GM23248 (cell line): ENCODE results near the gene COL8A1. TPM values are rescaled to one million over a fixed set of nuclear protein-coding genes. Genes with fewer than 3 reads are reported as not detected.

Source experiments
- DNase-seq: peaks from one replicate; pipeline ENCODE4 v3.0.0-alpha.2; 2015
- H2AFZ ChIP-seq: fragments of 200-600 bp; sonication (generic); 2 replicates; pipeline ENCODE4 v1.6.1; 2016; ENCODE audit warnings: antibody characterized with exemption
- H3F3A ChIP-seq: fragments of 200-600 bp; sonication (generic); 2 replicates; pipeline ENCODE4 v1.6.1; 2016; ENCODE audit warnings: mild to moderate bottlenecking, antibody characterized with exemption, mixed run types; ENCODE audit not compliant: insufficient read depth
- H3K27ac ChIP-seq: fragments of 200-600 bp; sonication (generic); 2 replicates; pipeline ENCODE4 v1.5.1; 2016; ENCODE audit warnings: mild to moderate bottlenecking
- H3K27me3 ChIP-seq: fragments of 200-600 bp; sonication (generic); replicated peaks from 2 replicates; pipeline ENCODE4 v1.6.1; 2016; ENCODE audit warnings: mild to moderate bottlenecking; ENCODE audit not compliant: insufficient read depth
- H3K36me3 ChIP-seq: fragments of 200-600 bp; sonication (generic); 2 replicates; pipeline ENCODE4 v1.6.1; 2016; ENCODE audit warnings: low read depth, mild to moderate bottlenecking
- H3K4me1 ChIP-seq: fragments of 200-600 bp; sonication (generic); 2 replicates; pipeline ENCODE4 v1.6.1; 2016; ENCODE audit warnings: mild to moderate bottlenecking; ENCODE audit not compliant: insufficient read depth
- H3K4me2 ChIP-seq: fragments of 200-600 bp; sonication (generic); one replicate; pipeline ENCODE4 v1.6.1; 2016; ENCODE audit warnings: mild to moderate bottlenecking; ENCODE audit not compliant: unreplicated experiment
- H3K4me3 ChIP-seq: fragments of 200-600 bp; sonication (generic); 2 replicates; pipeline ENCODE4 v1.5.1; 2016; ENCODE audit warnings: mild to moderate bottlenecking
- H3K79me2 ChIP-seq: fragments of 200-600 bp; sonication (generic); 2 replicates; pipeline ENCODE4 v1.6.1; 2016; ENCODE audit warnings: mild to moderate bottlenecking; ENCODE audit not compliant: insufficient read depth
- H3K9ac ChIP-seq: fragments of 200-600 bp; sonication (generic); 2 replicates; pipeline ENCODE4 v1.6.1; 2016; ENCODE audit warnings: mild to moderate bottlenecking
- H3K9me2 ChIP-seq: fragments of 200-600 bp; sonication (generic); 2 replicates; pipeline ENCODE4 v1.6.1; 2016; ENCODE audit warnings: mixed run types, mild to moderate bottlenecking, moderate library complexity; ENCODE audit not compliant: insufficient read depth
- H3K9me3 ChIP-seq: fragments of 200-600 bp; sonication (generic); one replicate; pipeline ENCODE4 v1.6.1; 2017; ENCODE audit warnings: low read depth
- H4K20me1 ChIP-seq: fragments of 200-600 bp; sonication (generic); 2 replicates; pipeline ENCODE4 v1.6.0; 2016; ENCODE audit not compliant: insufficient read depth
- EZH2 ChIP-seq: fragments of 200-600 bp; sonication (generic); IDR thresholded peaks from 2 replicates; pipeline ENCODE4 v1.6.1; 2018; ENCODE audit warnings: antibody characterized with exemption, mild to moderate bottlenecking; ENCODE audit not compliant: insufficient read depth, poor library complexity, severe bottlenecking
- EZH2phosphoT487 ChIP-seq: fragments of 200-600 bp; sonication (generic); IDR thresholded peaks from 2 replicates; pipeline ENCODE4 v1.6.1; 2018; ENCODE audit warnings: antibody characterized with exemption, moderate library complexity, mild to moderate bottlenecking, low read depth; ENCODE audit not compliant: insufficient read depth
- WGBS, 2 experiments: methylation state at CpG; one replicate each; pipeline ENCODE4 v1.1.6; 2015 to 2017; ENCODE audit warnings: low lambda C conversion rate in 2 of 2, low coverage in 1 of 2; ENCODE audit errors: missing lambda C conversion rate in 2 of 2; 5-methylcytosine and 5-hydroxymethylcytosine counted together
- in situ Hi-C: fragments of 300-500 bp; cut with MboI; formaldehyde crosslinking; loops from 2 replicates; pipeline ENCODE4 v1.15.0; 2020
- polyA plus RNA-seq: library from polyadenylated mRNA; unstranded; fragments of >200 nt; fragmentation: Nextera tagmentation; extraction: Ambion mirVana; gene quantifications from 2 replicates; pipeline ENCODE4 v1.2.1, GENCODE V29; 2016
- total RNA-seq: library from RNA; depleted of rRNA; stranded (reverse); fragments of >200 nt; shearing (Covaris generic); gene quantifications from 2 replicates; pipeline ENCODE4 v1.2.3, GENCODE V29; 2014

COL8A1 gene
- total and polyA plus RNA-seq, 2 experiments from 2014 or later: 164 to 189 TPM

DNA sequence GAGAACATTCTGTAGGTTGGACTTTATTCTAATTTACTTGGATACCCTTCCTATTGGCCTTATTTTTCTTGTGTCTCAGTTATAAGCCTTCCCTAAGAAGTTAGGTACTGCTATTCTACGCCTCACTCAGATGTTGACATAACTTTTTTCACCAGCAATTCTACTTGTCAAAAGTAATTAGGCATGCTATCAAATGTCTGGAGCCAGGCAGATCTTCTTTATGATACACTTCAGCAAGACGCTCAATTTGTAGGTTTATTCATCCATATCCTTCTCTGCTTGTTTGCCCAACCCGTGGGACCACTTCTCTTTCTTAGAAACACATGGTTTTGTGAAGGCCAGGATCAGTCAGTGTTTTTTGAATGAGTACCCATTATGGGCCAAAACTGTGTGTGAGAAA lies 36.2 kb upstream of the COL8A1 start:
- TF ChIP-seq EZH2phosphoT487 (no peak), EZH2 (no peak)

DNA sequence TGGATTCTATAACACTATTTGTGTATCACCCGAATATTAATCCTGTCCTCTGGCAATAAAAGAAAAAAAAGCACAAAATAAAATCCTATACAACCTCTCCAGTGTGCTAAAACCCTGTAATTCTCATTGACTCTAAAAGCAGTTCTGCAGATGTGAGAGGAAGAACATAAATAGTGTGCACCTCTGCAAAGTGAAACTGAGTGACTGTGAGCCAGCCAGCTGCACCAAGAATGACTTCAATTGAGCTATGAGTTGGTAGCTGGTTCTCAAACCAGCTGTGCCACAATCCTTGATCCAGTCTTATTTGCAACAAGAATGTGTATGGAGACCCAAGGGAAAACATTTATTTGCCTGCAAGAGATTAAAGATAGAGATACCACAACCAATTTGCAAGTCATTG lies 31.2 kb upstream of the COL8A1 start:
- H2AFZ ChIP-seq: no peak overlapping the region
- H3K9ac ChIP-seq: no peak overlapping the region
- no peaks in the 10 kb centered on the region for H3K36me3 ChIP-seq
- no peaks in the 10 kb centered on the region for H3K4me1 ChIP-seq
- H3K9me3 ChIP-seq: no peaks in the 10 kb centered on the region
- in situ Hi-C loops: no loop called here
- TF ChIP-seq EZH2phosphoT487 (no peak), EZH2 (no peak)
- no peak overlapping the region for H3K27ac ChIP-seq
- no peak for DNase-seq
- no peaks in the 10 kb centered on the region for H3F3A ChIP-seq
- no peaks in the 10 kb centered on the region for H3K27me3 ChIP-seq
- H3K79me2 ChIP-seq: no peaks in the 10 kb centered on the region
- H3K4me3 ChIP-seq: no peak overlapping the region
- no peaks in the 10 kb centered on the region for H3K9me2 ChIP-seq
- 45 to 53% methylated on average over 1 of the region's 1 CpG for WGBS, 2 experiments
- H3K4me2 ChIP-seq: no peak overlapping the region
- H4K20me1 ChIP-seq: no peaks in the 10 kb centered on the region

More for the DNA sequence above, 36.2 kb upstream of the COL8A1 start:
- no peak for DNase-seq
- Histone ChIP-seq H3F3A (no peaks in the 10 kb centered on the region), H4K20me1 (no peaks in the 10 kb centered on the region), H3K4me2 (no peak overlapping the region), H3K4me1 (no peaks in the 10 kb centered on the region), H3K36me3 (no peaks in the 10 kb centered on the region), H3K79me2 (no peaks in the 10 kb centered on the region), H3K27me3 (no peaks in the 10 kb centered on the region), H3K9me3 (no peaks in the 10 kb centered on the region), H3K27ac (no peak overlapping the region), H3K9ac (no peak overlapping the region), H2AFZ (no peak overlapping the region), H3K9me2 (no peaks in the 10 kb centered on the region), H3K4me3 (no peak overlapping the region)
- in situ Hi-C loops: no loop called here
- 64 to 70% methylated on average over 3 of the region's 3 CpGs for WGBS, 2 experiments

DNA sequence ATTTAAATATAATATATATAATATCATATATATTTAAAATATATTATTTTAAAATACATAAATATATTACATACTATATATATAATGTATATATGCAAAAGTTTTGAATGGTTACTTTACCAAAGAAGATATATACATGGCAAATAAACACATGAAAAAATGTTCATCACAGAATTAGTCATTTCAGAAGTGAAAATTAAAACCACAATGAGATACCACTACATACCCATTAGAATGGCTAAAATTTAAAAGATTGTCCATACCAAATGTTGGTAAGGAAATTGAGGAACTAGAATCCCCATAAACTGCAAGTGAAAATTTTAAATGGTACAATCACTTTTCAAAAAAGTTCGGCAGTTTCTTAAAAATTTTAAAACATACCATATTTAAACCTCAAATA lies 23.6 kb upstream of the COL8A1 start:
- no peak overlapping the region for H2AFZ ChIP-seq
- no peaks in the 10 kb centered on the region for H3K79me2 ChIP-seq
- no peaks in the 10 kb centered on the region for H4K20me1 ChIP-seq
- no peaks in the 10 kb centered on the region for H3K9me2 ChIP-seq
- in situ Hi-C loops: no loop called here
- H3F3A ChIP-seq: no peaks in the 10 kb centered on the region
- 66 to 68% methylated on average over 1 of the region's 1 CpG for WGBS, 2 experiments
- no peaks in the 10 kb centered on the region for H3K27me3 ChIP-seq
- no peaks in the 10 kb centered on the region for H3K4me1 ChIP-seq
- no peak overlapping the region for H3K9ac ChIP-seq
- no peak overlapping the region for H3K4me3 ChIP-seq
- TF ChIP-seq EZH2phosphoT487 (no peak), EZH2 (no peak)
- H3K4me2 ChIP-seq: no peak overlapping the region
- H3K9me3 ChIP-seq: no peaks in the 10 kb centered on the region
- H3K27ac ChIP-seq: no peak overlapping the region
- DNase-seq: no peak
- H3K36me3 ChIP-seq: no peaks in the 10 kb centered on the region

DNA sequence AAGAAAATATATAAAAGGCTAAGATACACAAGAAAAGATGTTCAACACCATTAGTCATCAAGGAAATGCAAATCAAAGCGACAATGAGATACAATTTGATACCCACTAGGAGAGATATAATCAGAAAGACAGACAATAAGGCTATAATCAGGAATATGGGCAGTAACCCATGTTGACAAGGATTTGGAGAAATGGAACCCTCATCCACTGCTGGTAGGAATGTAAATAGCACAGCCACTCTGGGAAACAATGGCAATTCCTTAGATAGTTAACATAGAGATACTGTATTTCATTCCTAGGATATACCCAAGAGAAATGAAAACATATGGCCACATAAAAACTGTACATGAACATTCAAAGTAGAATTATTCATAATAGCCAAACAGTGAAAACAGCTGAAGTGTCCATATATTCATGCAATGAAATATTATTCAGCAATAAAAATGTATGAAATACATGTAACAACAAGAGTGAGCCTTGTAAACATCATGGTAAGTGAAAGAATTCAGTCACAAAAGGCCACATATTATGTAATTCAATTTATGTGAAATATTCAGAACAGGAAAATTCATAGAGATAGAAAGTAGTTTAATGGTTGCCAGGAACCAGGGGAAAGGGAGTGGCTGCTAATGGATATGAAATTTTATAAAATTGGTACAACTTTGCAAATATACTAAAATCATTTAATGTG lies 18.2 kb upstream of the COL8A1 start:
- H3K9me2 ChIP-seq: no peaks in the 10 kb centered on the region
- no peaks in the 10 kb centered on the region for H3K27me3 ChIP-seq
- H3K4me1 ChIP-seq: peaks cover 6% of the 10 kb centered on the region; the same call in 1 of the 2 replicates
- peaks cover 1% of the 10 kb centered on the region; the same call in 1 of the 2 replicates for H3F3A ChIP-seq
- H2AFZ ChIP-seq: no peak overlapping the region
- no peak overlapping the region for H3K9ac ChIP-seq
- H4K20me1 ChIP-seq: no peaks in the 10 kb centered on the region
- H3K27ac ChIP-seq: no peak overlapping the region
- WGBS, 2 experiments: 96% methylated on average over 1 of the region's 1 CpG
- in situ Hi-C loops: no loop called here
- no peaks in the 10 kb centered on the region for H3K9me3 ChIP-seq
- no peaks in the 10 kb centered on the region for H3K36me3 ChIP-seq
- no peaks in the 10 kb centered on the region for H3K79me2 ChIP-seq
- no peak overlapping the region for H3K4me2 ChIP-seq
- no peak for TF ChIP-seq EZH2phosphoT487
- no peak for TF ChIP-seq EZH2
- DNase-seq: no peak
- H3K4me3 ChIP-seq: no peak overlapping the region

DNA sequence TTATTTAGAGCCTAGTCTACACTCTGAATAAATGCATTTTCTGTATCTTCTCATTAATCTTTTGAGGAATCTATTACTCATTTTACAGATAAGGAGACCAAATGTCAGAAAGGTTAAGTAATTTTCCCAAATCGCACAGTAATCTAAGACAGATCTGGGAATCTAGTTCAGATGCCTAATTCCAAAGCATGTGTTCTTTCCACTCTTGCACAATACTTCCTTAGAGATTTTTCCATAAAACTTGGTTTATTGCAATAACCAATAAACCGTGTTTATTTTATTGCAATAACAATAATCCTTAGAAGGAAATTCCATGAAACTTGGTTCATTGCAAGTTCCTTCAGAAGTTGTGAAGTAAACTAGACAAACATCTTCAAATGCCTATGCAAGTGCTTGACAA lies 17.4 kb upstream of the COL8A1 start:
- Histone ChIP-seq H3K27ac (no peak overlapping the region), H3K4me1 (peaks cover 12% of the 10 kb centered on the region), H4K20me1 (no peaks in the 10 kb centered on the region), H3K9ac (no peak overlapping the region), H3K27me3 (no peaks in the 10 kb centered on the region), H3K4me3 (no peak overlapping the region), H3K79me2 (no peaks in the 10 kb centered on the region), H3K36me3 (no peaks in the 10 kb centered on the region), H3K4me2 (no peak overlapping the region), H2AFZ (no peak overlapping the region), H3K9me3 (no peaks in the 10 kb centered on the region), H3F3A (peaks cover 7% of the 10 kb centered on the region; the same call in 1 of the 2 replicates), H3K9me2 (no peaks in the 10 kb centered on the region)
- WGBS, 2 experiments: 2 to 8% methylated on average over 2 of the region's 2 CpGs
- in situ Hi-C loops: no loop called here
- TF ChIP-seq EZH2phosphoT487: no peak
- TF ChIP-seq EZH2: no peak
- no peak for DNase-seq
